Mesendoderm (in vitro differentiated cells): Measurements from ENCODE around the gene IFIT3.

Experiments used
- DNase-seq: peaks from one replicate; pipeline ENCODE4 v3.0.0; 2013
- H2AK5ac ChIP-seq: 2 replicates; pipeline ENCODE4 v1.6.1; 2013; ENCODE audit warnings: low read length, inconsistent platforms
- H2BK120ac ChIP-seq: 2 replicates; pipeline ENCODE4 v1.6.1; 2013; ENCODE audit warnings: low read depth, mild to moderate bottlenecking, low read length, moderate library complexity, mixed read lengths
- H2BK15ac ChIP-seq: replicated peaks from 2 replicates; pipeline ENCODE4 v1.6.1; 2013; ENCODE audit warnings: low read depth, mild to moderate bottlenecking, moderate library complexity
- H2BK5ac ChIP-seq: 2 replicates; pipeline ENCODE4 v1.6.1; 2013; ENCODE audit warnings: low read length, inconsistent platforms
- H3K18ac ChIP-seq: 2 replicates; pipeline ENCODE4 v1.6.1; 2013; ENCODE audit warnings: mild to moderate bottlenecking, low read length, mixed read lengths
- H3K23ac ChIP-seq: one replicate; pipeline ENCODE4 v1.6.1; 2013; ENCODE audit warnings: low read length
- H3K27ac ChIP-seq: 2 replicates; pipeline ENCODE4 v1.5.1; 2013; ENCODE audit warnings: low read depth, mild to moderate bottlenecking, inconsistent platforms, low read length, moderate library complexity
- H3K27me3 ChIP-seq: 2 replicates; pipeline ENCODE4 v1.6.1; 2013; ENCODE audit warnings: low read length, control low read depth, mild to moderate bottlenecking, inconsistent platforms; ENCODE audit not compliant: insufficient read depth, poor library complexity
- H3K36me3 ChIP-seq: 2 replicates; pipeline ENCODE4 v1.6.1; 2013; ENCODE audit warnings: low read length, inconsistent platforms; ENCODE audit not compliant: control insufficient read depth, insufficient read depth
- H3K4ac ChIP-seq: one replicate; pipeline ENCODE4 v1.6.1; 2013; ENCODE audit warnings: low read depth, mild to moderate bottlenecking, low read length, moderate library complexity
- H3K4me1 ChIP-seq: 2 replicates; pipeline ENCODE4 v1.6.1; 2013; ENCODE audit warnings: low read depth, low read length, inconsistent platforms; ENCODE audit not compliant: control insufficient read depth
- H3K4me2 ChIP-seq: 2 replicates; pipeline ENCODE4 v1.6.1; 2013; ENCODE audit warnings: low read length
- H3K4me3 ChIP-seq: 2 replicates; pipeline ENCODE4 v1.5.1; 2013; ENCODE audit warnings: mild to moderate bottlenecking, low read length
- H3K56ac ChIP-seq: one replicate; pipeline ENCODE4 v1.6.1; 2013; ENCODE audit warnings: low read length
- H3K79me1 ChIP-seq: 2 replicates; pipeline ENCODE4 v1.6.1; 2013; ENCODE audit warnings: low read length, inconsistent platforms
- H3K79me2 ChIP-seq: 2 replicates; pipeline ENCODE4 v1.6.1; 2013; ENCODE audit warnings: mild to moderate bottlenecking, low read length; ENCODE audit not compliant: control insufficient read depth, insufficient read depth
- H3K9ac ChIP-seq: 2 replicates; pipeline ENCODE4 v1.6.1; 2013; ENCODE audit warnings: low read length, inconsistent platforms
- H4K5ac ChIP-seq: one replicate; pipeline ENCODE4 v1.6.1; 2013; ENCODE audit warnings: low read length
- H4K8ac ChIP-seq: one replicate; pipeline ENCODE4 v1.6.1; 2013; ENCODE audit warnings: low read depth, mild to moderate bottlenecking, control low read depth, low read length, moderate library complexity
- WGBS: extraction: QIAGEN DNeasy Blood & Tissue Kit; methylation state at CpG from one replicate; pipeline ENCODE4 v1.1.7; 2013; ENCODE audit warnings: low lambda C conversion rate, missing lambda C conversion rate; ENCODE audit not compliant: insufficient coverage; ENCODE audit errors: extremely low coverage; 5-methylcytosine and 5-hydroxymethylcytosine counted together

The IFIT3 gene

GRCh38 chr10:89341649-89342048 is 13.9 kb downstream of the IFIT3 start:
- no peak overlapping the region for H3K27ac ChIP-seq

GRCh38 chr10:89342206-89342958 is 14.6 kb downstream of the IFIT3 start:
- Histone ChIP-seq H3K4me3 (no peak overlapping the region), H2BK5ac (no peak overlapping the region), H2AK5ac (no peak overlapping the region)

More at GRCh38 chr10:89341649-89342048, 13.9 kb downstream of the IFIT3 start:
- WGBS, result no CpG with 5 or more reads among the region's 3 CpGs
- H3K79me1 ChIP-seq, result no peaks in the 10 kb centered on the region
- H2BK15ac ChIP-seq, result peak overlapping the region; percentile 60
- no peak overlapping the region for H3K56ac ChIP-seq
- H3K79me2 ChIP-seq, result no peaks in the 10 kb centered on the region
- H3K27me3 ChIP-seq, result no peaks in the 10 kb centered on the region
- H3K4me1 ChIP-seq, result peaks cover 4% of the 10 kb centered on the region
- H4K8ac ChIP-seq, result no peak overlapping the region
- no peak overlapping the region for H2BK120ac ChIP-seq
- no peak overlapping the region for H3K4me3 ChIP-seq
- H3K4ac ChIP-seq, result no peak overlapping the region
- no peaks in the 10 kb centered on the region for H3K36me3 ChIP-seq
- no peak overlapping the region for H3K23ac ChIP-seq
- no peak overlapping the region for H2BK5ac ChIP-seq
- no peak overlapping the region for H4K5ac ChIP-seq
- H3K9ac ChIP-seq, result no peak overlapping the region
- H3K18ac ChIP-seq, result no peak overlapping the region
- no peak overlapping the region for H3K4me2 ChIP-seq
- H2AK5ac ChIP-seq, result no peak overlapping the region
- DNase-seq, result no peak

GRCh38 chr10:89343089-89343767 is 15.4 kb downstream of the IFIT3 start:
- Histone ChIP-seq H3K4me1 (peaks cover 8% of the 10 kb centered on the region), H3K27ac (no peak overlapping the region), H3K18ac (peak overlapping the region; percentile 19), H3K79me2 (no peaks in the 10 kb centered on the region), H3K9ac (no peak overlapping the region), H3K4me2 (no peak overlapping the region), H3K79me1 (no peaks in the 10 kb centered on the region), H3K23ac (no peak overlapping the region), H2BK5ac (no peak overlapping the region), H3K36me3 (no peaks in the 10 kb centered on the region), H2BK15ac (no peak overlapping the region), H3K4me3 (no peak overlapping the region), H2AK5ac (no peak overlapping the region), H3K56ac (no peak overlapping the region), H4K8ac (no peak overlapping the region), H3K4ac (no peak overlapping the region), H4K5ac (no peak overlapping the region), H2BK120ac (no peak overlapping the region), H3K27me3 (no peaks in the 10 kb centered on the region)
- DNase-seq, result no peak
- no CpG with 5 or more reads among the region's 5 CpGs for WGBS

More at GRCh38 chr10:89342206-89342958, 14.6 kb downstream of the IFIT3 start:
- Histone ChIP-seq H3K18ac (no peak overlapping the region), H3K27me3 (no peaks in the 10 kb centered on the region), H3K4me2 (no peak overlapping the region), H2BK15ac (no peak overlapping the region), H3K79me1 (no peaks in the 10 kb centered on the region), H4K8ac (no peak overlapping the region), H3K23ac (no peak overlapping the region), H3K79me2 (no peaks in the 10 kb centered on the region), H2BK120ac (no peak overlapping the region), H3K4ac (no peak overlapping the region), H4K5ac (no peak overlapping the region), H3K4me1 (peaks cover 6% of the 10 kb centered on the region), H3K56ac (no peak overlapping the region), H3K9ac (no peak overlapping the region), H3K36me3 (no peaks in the 10 kb centered on the region), H3K27ac (no peak overlapping the region)
- WGBS, result no CpG with 5 or more reads among the region's 3 CpGs
- no peak for DNase-seq

DNA sequence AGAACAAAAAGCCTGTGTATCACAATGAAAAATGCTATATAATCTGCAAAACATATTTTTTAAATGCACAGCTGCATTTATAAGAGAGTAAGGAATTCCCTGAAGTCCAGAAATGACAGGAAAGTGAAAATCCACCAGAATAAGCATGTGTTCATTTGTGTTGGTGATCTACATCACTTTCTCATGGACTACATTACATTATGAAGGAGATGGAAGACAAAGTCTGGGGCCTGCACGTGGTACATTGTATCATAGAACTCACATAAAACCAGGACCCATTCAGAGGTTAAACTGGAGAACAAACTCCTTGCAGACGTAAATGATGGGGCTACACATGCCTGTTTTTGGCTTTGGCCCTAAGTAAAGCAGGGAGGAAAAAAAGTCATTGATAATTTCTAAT is 16.4 kb downstream of the IFIT3 start:
- no peak overlapping the region for H3K56ac ChIP-seq
- peak overlapping the region; percentile 81 for H4K8ac ChIP-seq
- no peaks in the 10 kb centered on the region for H3K36me3 ChIP-seq
- WGBS, result no CpG with 5 or more reads among the region's 2 CpGs
- no peaks in the 10 kb centered on the region for H3K27me3 ChIP-seq
- no peak overlapping the region for H3K23ac ChIP-seq
- no peaks in the 10 kb centered on the region for H3K79me2 ChIP-seq
- peaks cover 12% of the 10 kb centered on the region for H3K4me1 ChIP-seq
- no peak overlapping the region for H3K9ac ChIP-seq
- H3K4me3 ChIP-seq, result no peak overlapping the region
- no peaks in the 10 kb centered on the region for H3K79me1 ChIP-seq
- H3K27ac ChIP-seq, result no peak overlapping the region
- H2BK5ac ChIP-seq, result no peak overlapping the region
- DNase-seq, result no peak
- H2BK15ac ChIP-seq, result peak overlapping the region; percentile 76
- no peak overlapping the region for H4K5ac ChIP-seq
- no peak overlapping the region for H3K4me2 ChIP-seq
- no peak overlapping the region for H2BK120ac ChIP-seq
- no peak overlapping the region for H3K4ac ChIP-seq
- no peak overlapping the region for H3K18ac ChIP-seq
- H2AK5ac ChIP-seq, result no peak overlapping the region

GRCh38 chr10:89345367-89346000 is 17.7 kb downstream of the IFIT3 start:
- Histone ChIP-seq H3K4ac (no peak overlapping the region), H4K5ac (no peak overlapping the region), H4K8ac (no peak overlapping the region), H3K9ac (no peak overlapping the region), H3K4me1 (peaks cover 18% of the 10 kb centered on the region), H3K79me2 (no peaks in the 10 kb centered on the region), H2BK120ac (no peak overlapping the region), H3K56ac (no peak overlapping the region), H3K27me3 (no peaks in the 10 kb centered on the region), H3K36me3 (no peaks in the 10 kb centered on the region), H3K4me2 (no peak overlapping the region), H3K4me3 (no peak overlapping the region), H3K23ac (no peak overlapping the region), H2BK15ac (no peak overlapping the region), H3K79me1 (no peaks in the 10 kb centered on the region), H3K27ac (no peak overlapping the region), H2AK5ac (no peak overlapping the region), H2BK5ac (no peak overlapping the region), H3K18ac (no peak overlapping the region)
- no peak for DNase-seq
- no CpG with 5 or more reads among the region's 4 CpGs for WGBS
